GM12872 (cell line): ENCODE measurements around the gene PAPSS2.

ENCODE experiments used
- TF ChIP-seq, protein P1 (sequence below): IDR thresholded peaks from 3 replicates; pipeline ENCODE4 v1.5.1; 2011; ENCODE audit warnings: low read depth, mild to moderate bottlenecking, low read length, moderate library complexity; ENCODE audit not compliant: insufficient read depth

Gene PAPSS2

DNA sequence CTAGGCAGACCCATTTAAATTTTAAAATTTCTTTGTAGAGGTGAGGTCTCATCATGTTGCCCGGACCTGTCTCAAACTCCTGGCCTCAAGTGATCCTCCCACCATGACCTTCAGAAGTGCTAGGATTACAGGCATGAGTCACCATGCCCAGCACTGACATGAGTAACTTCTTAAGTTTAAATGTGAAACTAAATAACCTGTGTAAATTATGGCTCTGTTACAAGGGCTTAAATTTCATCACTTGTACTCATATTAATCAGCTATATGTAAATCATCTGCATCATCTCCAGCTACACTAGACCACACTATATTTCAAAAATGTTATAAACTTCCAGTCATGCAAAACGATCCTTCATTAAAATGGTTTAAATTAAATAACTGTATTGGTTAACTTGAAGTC lies 102.2 kb downstream of the PAPSS2 start:
- TF ChIP-seq, protein P1, sequence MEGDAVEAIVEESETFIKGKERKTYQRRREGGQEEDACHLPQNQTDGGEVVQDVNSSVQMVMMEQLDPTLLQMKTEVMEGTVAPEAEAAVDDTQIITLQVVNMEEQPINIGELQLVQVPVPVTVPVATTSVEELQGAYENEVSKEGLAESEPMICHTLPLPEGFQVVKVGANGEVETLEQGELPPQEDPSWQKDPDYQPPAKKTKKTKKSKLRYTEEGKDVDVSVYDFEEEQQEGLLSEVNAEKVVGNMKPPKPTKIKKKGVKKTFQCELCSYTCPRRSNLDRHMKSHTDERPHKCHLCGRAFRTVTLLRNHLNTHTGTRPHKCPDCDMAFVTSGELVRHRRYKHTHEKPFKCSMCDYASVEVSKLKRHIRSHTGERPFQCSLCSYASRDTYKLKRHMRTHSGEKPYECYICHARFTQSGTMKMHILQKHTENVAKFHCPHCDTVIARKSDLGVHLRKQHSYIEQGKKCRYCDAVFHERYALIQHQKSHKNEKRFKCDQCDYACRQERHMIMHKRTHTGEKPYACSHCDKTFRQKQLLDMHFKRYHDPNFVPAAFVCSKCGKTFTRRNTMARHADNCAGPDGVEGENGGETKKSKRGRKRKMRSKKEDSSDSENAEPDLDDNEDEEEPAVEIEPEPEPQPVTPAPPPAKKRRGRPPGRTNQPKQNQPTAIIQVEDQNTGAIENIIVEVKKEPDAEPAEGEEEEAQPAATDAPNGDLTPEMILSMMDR, result no peak

- TF ChIP-seq, protein P1, result no peak
Measured at GRCh38 chr10:87763086-87763861, 103.6 kb downstream of the PAPSS2 start.

DNA sequence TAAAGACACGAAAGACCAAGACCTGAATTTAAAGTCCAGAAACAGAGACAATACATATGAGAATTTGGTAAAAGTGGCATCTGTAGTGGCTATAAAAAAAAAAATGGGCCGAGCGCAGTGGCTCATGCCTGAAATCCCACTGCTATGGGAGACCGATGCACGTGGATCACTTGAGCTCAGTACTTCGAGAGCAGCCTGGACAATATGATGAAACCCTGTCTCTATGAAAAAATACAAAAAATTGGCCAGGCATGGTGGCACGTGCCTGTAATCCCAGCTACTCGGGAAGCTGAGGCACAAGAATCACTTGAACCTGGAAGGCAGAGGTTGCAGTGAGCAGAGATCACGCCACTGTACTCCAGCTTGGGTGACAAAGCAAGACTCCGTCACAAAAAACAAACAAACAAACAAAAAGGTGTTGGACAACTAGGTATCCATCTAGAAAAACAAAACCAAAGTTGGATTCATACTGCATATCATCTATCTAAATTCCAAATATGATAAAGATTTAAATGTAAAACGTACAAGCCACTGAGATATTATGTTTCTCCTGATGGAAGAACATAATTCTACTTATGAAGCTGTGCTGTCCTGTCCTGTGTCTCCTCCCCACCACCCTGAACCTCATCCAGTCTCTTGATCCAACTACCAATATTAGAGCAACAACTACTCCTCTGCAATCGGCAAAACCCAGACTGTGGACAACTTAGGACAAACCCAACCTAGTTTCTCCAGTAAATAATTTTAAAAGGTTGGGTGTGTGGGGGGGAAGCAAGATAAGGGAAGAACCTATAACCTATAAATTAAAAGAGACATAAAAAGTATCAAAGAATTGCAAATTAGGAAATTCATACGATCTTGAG lies 104.6 kb downstream of the PAPSS2 start:
- TF ChIP-seq, protein P1, result no peak

DNA sequence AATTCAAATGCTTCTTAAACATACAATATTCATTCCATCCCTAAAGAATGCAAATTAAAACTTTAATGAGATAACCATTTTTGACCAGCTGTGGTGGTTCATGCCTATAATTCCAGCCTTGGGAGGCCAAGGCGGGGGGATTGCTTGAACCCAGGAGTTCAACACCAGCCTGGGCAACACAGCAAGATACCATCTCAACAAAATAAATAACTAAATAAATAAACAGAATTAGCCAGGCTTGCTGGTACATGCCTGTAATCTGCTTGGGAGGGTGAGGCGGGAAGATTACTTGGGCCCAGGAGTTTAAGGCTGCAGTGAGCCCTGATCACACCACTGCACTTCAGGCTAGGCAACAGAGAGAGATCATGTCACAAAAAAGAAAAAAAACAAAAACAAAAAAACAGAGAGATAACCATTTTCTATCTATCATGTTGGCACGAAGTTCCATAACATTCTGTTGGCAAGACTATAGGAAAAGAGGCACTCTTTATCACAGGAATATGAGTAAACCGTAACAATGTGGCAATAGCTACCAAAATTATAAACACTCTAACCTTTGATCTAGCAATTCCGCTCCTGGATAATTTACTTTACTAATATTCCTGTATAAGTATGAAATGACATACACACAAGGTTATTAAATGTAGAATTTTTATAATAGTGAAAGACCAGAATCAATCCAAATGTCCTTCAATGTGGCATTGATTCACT lies 106.1 kb downstream of the PAPSS2 start:
- TF ChIP-seq, protein P1, result no peak

DNA sequence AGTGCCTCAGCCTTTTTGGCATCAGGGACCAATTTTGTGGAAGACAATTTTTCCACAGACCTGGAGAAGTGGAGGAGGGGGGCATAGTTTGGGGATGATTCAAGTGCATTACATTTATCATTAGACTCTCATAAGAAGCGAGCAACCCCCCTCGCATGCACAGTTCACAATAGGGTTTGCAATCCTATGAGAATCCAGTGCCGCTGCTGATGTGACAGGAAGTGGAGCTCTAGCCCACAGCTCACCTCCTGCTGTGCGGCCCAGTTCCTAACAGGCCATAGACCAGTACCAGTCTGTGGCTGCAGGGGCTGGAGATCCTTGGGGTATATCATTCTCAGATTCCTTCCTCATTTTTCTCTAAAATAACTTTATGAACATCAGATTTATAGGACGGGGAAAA lies 107.6 kb downstream of the PAPSS2 start:
- TF ChIP-seq, protein P1, result no peak

DNA sequence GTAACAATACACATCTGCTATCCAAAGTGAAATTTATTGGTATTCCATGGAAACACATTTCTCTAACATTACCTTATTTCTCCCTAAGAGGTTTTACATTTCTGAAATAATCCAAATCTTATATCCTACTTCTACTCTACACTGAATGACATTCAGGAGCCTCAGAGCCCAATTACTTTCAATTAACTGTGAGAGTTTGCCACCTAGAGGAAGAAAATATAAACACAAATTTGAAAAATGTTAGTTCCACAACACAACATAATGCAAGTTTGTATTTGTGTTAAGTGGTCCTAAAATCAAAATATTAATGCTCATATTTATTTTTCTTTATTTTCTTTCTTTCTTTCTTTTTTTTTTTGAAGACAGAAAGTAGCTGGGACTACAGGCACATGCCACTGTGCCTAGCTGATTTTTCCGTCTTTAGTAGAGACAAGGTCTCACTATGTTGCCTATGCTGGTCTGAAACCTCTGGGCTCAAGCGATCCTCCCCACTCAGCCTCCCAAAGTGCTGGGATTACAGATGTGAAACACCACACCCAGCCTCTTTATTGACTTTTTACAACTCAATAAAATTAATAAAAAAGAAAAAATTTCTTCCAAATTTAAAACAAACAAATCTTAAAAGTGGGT lies 112.3 kb downstream of the PAPSS2 start:
- TF ChIP-seq, protein P1, result peak; percentile 49; the same call in 1 of the 3 replicates
